ENCODE results near the gene PMEPA1. TPM values are rescaled to one million over a fixed set of nuclear protein-coding genes. Genes with fewer than 3 reads are reported as not detected.

PMEPA1 gene
- total RNA-seq, 1 donor from 2014 or later = 0.14 TPM

GRCh38 chr20:57695012-57695411, 14.8 kb downstream of the PMEPA1 start:
- intact Hi-C loops (cut with micrococcal nuclease) = no loop called here

DNA sequence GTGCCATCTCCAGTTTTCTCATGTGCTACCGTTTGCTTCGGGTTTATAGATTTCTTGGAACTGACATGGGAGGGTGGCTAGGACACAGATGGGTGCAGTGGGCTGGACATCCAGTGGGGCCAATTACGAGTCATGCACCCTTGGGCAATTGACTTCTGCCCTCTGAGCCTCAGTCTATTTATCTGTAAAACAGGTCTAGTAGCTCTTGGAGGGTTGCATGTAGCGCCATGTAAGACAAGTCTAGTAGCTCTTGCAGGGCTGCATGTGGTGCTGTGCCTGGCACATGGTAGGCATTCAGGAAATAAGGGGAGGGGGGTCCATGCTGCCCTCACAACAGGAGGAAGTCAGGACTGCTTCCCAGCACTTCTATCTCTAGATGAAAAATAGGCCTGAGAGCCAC, 15.3 kb downstream of the PMEPA1 start:
- intact Hi-C loops (cut with micrococcal nuclease) = no loop called here

DNA sequence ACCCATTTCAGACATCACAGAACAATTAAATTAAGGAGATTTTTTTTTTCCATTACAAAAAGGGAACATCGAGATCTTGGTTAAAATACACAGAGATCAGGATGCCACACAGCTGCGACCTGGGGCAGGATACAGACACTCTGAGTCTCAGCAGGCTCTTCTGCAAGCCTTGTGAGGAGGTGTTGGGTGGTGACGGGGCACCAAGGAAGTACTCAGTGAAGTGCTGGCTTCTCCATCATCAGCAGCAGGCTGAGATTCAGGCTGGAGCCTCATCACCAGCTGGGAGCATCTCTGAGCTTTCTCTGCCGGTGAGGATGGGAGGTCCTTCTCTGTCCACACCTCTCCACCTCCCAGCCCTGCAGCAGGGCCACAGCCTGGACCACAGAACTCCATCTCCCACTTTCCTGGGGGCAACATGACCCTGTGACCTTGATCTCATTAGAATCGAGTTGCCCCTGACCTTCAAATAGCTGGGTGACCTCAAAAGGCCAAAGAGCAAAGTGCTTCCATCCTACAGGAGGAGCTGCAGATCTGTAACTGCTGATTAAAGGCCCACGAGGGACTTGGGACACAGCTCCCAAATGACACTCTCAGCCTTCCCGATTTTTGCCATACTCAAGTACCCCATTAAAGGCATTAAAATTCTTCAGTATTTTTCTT, 16.0 kb downstream of the PMEPA1 start:
- intact Hi-C loops (cut with micrococcal nuclease) = no loop called here

- intact Hi-C loops (cut with micrococcal nuclease) = no loop called here
These were observed 16.7 kb downstream of the PMEPA1 start for GRCh38 chr20:57693002-57693582.

- intact Hi-C loops (cut with micrococcal nuclease) = no loop called here
These were observed 17.4 kb downstream of the PMEPA1 start for GRCh38 chr20:57692393-57692792.

DNA sequence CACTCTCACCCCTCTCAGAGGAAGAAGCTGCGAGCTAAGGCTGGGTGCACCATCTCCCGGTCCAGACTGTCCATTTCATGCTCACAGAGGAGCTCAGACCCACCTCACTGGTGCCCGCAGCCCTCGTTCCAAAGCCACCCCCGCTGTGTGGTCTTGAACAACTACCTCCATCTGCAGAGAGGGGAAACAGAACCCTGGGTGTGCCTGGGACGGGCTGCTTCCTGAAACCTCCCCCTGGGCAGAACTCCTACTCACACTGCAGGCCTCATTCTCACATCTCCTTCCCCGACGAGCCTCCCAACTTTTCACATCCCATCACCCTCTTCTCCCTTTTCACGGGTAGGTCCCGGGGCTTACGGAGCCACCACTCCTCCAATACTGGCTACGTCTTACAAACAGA, 18.1 kb downstream of the PMEPA1 start:
- intact Hi-C loops (cut with micrococcal nuclease) = no loop called here

GRCh38 chr20:57690525-57690924, 19.3 kb downstream of the PMEPA1 start:
- intact Hi-C loops (cut with micrococcal nuclease) = no loop called here

GRCh38 chr20:57689745-57690481, 19.9 kb downstream of the PMEPA1 start:
- intact Hi-C loops (cut with micrococcal nuclease) = no loop called here

GRCh38 chr20:57688864-57689263, 21.0 kb downstream of the PMEPA1 start:
- intact Hi-C loops (cut with micrococcal nuclease) = no loop called here

GRCh38 chr20:57688295-57688694, 21.5 kb downstream of the PMEPA1 start:
- intact Hi-C loops (cut with micrococcal nuclease) = no loop called here

GRCh38 chr20:57686931-57687652, 22.7 kb downstream of the PMEPA1 start:
- intact Hi-C loops (cut with micrococcal nuclease) = no loop called here

GRCh38 chr20:57685146-57685758, 24.6 kb downstream of the PMEPA1 start:
- intact Hi-C loops (cut with micrococcal nuclease) = no loop called here

DNA sequence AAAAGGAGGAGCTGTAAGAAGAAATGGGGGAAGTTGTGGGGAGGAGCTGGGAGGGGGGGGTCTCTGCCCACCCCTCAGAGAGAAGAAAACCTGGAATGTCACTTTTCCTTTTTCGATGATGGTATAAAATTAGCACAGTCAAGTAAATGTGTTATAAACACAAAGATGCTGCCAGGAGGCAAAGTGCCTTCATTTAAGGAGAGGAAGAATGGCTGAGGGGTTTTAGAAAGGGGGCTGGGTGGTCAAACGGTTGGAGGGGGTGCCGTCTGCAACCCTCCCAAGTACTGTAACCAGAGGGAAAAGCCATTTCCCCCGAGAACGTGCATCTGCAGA, 25.0 kb downstream of the PMEPA1 start:
- intact Hi-C loops (cut with micrococcal nuclease) = no loop called here

DNA sequence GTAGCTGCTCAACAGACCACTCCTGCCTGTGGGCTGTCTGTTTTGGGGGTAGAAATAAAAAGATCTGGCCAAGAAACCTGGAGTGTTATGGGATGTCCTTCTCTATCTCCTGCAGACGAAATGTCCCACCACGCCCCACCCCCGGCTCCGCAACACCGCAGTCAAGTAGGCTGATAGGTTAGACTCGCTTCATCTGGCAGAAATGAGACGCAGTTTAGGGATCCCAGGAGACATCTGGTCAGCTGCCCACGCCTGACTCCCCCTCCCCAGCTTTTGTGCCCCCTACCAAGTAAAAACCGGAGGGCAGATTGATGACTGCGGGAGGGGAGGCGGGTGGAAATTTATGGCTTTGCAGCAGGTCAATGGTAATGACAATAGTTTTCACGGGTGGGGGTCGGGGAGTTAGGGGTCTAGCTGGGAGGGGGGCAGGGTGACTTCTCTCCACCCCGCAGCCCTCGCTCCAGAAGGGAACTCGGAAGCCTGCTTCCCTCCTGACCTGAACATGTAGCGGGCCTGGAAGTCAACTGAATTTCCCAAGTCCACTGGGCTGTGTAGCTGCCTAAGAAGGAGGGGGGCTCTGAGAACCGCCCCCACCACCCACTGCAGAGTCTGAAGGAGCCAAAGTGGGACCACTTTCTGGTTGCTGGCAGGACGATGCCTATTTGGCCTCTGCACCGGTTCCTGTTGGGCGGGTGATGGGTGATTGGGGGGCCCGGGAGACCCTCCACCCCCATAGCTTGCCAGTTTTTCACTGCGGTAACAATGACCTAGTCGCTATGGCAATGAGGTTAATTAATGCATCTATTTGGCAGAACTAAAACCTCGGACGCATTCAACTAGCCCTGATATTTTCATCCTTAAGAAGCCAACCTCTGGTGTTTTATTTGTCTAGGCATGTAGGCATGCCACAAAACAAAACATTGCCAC, 25.7 kb downstream of the PMEPA1 start:
- intact Hi-C loops (cut with micrococcal nuclease) = no loop called here

- intact Hi-C loops (cut with micrococcal nuclease) = no loop called here
These were observed 26.5 kb downstream of the PMEPA1 start for GRCh38 chr20:57683287-57683686.

- intact Hi-C loops (cut with micrococcal nuclease) = no loop called here
These were observed 27.4 kb downstream of the PMEPA1 start for GRCh38 chr20:57682184-57683101.

- intact Hi-C loops (cut with micrococcal nuclease) = no loop called here
These were observed 28.6 kb downstream of the PMEPA1 start for GRCh38 chr20:57680934-57681914.

DNA sequence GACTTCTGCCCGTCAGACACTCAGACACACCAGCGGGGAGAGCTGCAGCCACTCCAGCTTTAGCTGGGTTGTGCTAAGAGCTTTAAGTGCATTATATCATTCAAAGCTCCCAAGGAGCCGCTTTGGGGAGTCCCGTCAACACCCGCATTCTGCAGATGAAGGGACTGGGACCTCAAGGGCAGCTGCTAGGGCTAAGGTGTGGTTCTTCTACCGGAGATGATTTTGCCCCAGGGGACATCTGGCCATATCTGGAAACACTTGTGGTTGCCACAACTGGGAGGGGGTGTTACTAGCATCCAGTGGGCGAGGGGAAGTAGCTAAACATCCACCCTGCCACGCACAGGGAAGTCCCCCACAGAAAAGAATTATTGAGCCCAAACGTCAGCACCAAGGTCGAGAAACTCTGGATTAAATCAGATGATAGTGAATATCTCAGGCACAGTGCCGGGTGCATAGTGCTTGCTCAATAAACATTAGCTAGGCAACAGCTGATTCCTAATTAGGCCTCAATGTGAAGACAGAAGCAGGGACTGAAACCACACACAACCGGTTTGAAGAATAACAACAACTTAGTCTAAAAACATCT, 29.6 kb downstream of the PMEPA1 start:
- intact Hi-C loops (cut with micrococcal nuclease) = no loop called here
